HepG2 (cell line): Measurements from ENCODE around the gene TNNT3. TPM values are rescaled to one million over a fixed set of nuclear protein-coding genes. Genes with fewer than 3 reads are reported as not detected.

Experiments
- ATAC-seq: fragments of 200-7000 bp; cut with Tn5 transposase; 3 replicates; pipeline ENCODE4 v1.9.1; 2020; ENCODE audit warnings: mild to moderate bottlenecking, moderate library complexity
- BruUV-seq: library from RNA; stranded (reverse); fragments of 400-500 nt; replicated peaks from 2 replicates; lab custom pipeline; 2021; lab: Mats Ljungman, UMichigan
- CTCF ChIA-PET: fragments of 300-600 bp; formaldehyde crosslinking; extraction: SDS; loops from one replicate; lab custom pipeline; 2021; ENCODE audit warnings: low total read pairs, inconsistent platforms, low intra/inter-chr PET ratio; lab: Yijun Ruan, JAX
- POLR2A ChIA-PET: fragments of 350-600 bp; sonication (Branson Sonifier 250); formaldehyde crosslinking; loops from one replicate; lab custom pipeline; 2020; ENCODE audit warnings: antibody characterized with exemption, inconsistent platforms; lab: Yijun Ruan, JAX
- DNase-seq: peaks from one replicate; pipeline ENCODE4 v3.0.0-alpha.2; 2015; ENCODE audit warnings: low spot score
- FAIRE-seq: peaks from 3 replicates; lab custom pipeline; 2011; peaks lifted over from hg19 to GRCh38; lab: Jason Lieb, UNC
- H2AFZ ChIP-seq: one replicate; pipeline ENCODE4 v1.6.1; 2011; ENCODE audit warnings: low read length, inconsistent platforms
- H3K27ac ChIP-seq: fragments of 300-600 bp; 3 replicates; pipeline ENCODE4 v1.8.0; 2011; ENCODE audit warnings: mixed run types, mild to moderate bottlenecking, mixed read lengths, low read length, inconsistent platforms; ENCODE audit not compliant: insufficient read depth; ENCODE audit errors: extremely low read length
- H3K27me3 ChIP-seq, 2 experiments: fragments of 200-600 bp in 1 of 2; 2 replicates in 1 of 2; 3 replicates in 1 of 2; pipeline versions ENCODE4 v1.6.0 to v1.8.0; 2011; ENCODE audit warnings: low read length in 2 of 2, mild to moderate bottlenecking in 2 of 2, moderate library complexity in 2 of 2, inconsistent platforms in 1 of 2; ENCODE audit not compliant: insufficient read depth in 2 of 2, control insufficient read depth in 1 of 2
- H3K36me3 ChIP-seq, 2 experiments: fragments of 200-600 bp in 1 of 2; replicated peaks in 1 of 2; 2 replicates in 1 of 2; 3 replicates in 1 of 2; pipeline versions ENCODE4 v1.5.1 to v1.8.0; 2011; ENCODE audit warnings: low read length in 2 of 2, inconsistent platforms in 1 of 2; ENCODE audit not compliant: insufficient read depth in 2 of 2, control insufficient read depth in 1 of 2
- H3K4me1 ChIP-seq: 2 replicates; pipeline ENCODE4 v1.5.1; 2012; ENCODE audit warnings: low read length, inconsistent platforms; ENCODE audit not compliant: insufficient read depth
- H3K4me2 ChIP-seq: 2 replicates; pipeline ENCODE4 v1.6.0; 2011; ENCODE audit warnings: low read depth, low read length, inconsistent platforms
- H3K4me3 ChIP-seq, 3 experiments: fragments of 200-600 bp in 1 of 3; sonication (generic), shearing (Covaris generic) in 1 of 3; replicated peaks in 1 of 3; 2 replicates each; pipeline ENCODE4 v1.5.1; 2011 to 2016; ENCODE audit warnings: low read length in 3 of 3, inconsistent platforms in 2 of 3, low read depth in 2 of 3, mild to moderate bottlenecking in 2 of 3, control low read depth in 1 of 3, mixed read lengths in 1 of 3; ENCODE audit not compliant: insufficient read depth in 1 of 3
- H3K79me2 ChIP-seq: one replicate; pipeline ENCODE4 v1.6.1; 2011; ENCODE audit warnings: low read length, inconsistent platforms; ENCODE audit not compliant: insufficient read depth
- H3K9ac ChIP-seq: 2 replicates; pipeline ENCODE4 v1.6.0; 2011; ENCODE audit warnings: mild to moderate bottlenecking, low read depth, low read length, inconsistent platforms; ENCODE audit not compliant: insufficient read depth
- H3K9me3 ChIP-seq: 2 replicates; pipeline ENCODE4 v1.5.1; 2012; ENCODE audit warnings: mild to moderate bottlenecking, low read length
- H4K20me1 ChIP-seq: 2 replicates; pipeline ENCODE4 v1.6.0; 2011; ENCODE audit warnings: inconsistent platforms, mild to moderate bottlenecking, low read length, moderate library complexity; ENCODE audit not compliant: insufficient read depth
- BRCA1 ChIP-seq: sonication (generic); formaldehyde crosslinking; IDR thresholded peaks from 2 replicates; pipeline ENCODE4 v1.4.0; 2020; ENCODE audit warnings: missing genetic modification reagents
- DMAP1 ChIP-seq: IDR thresholded peaks from 2 replicates; pipeline ENCODE4 v1.6.1; 2016
- NR2F1 ChIP-seq, 2 experiments: fragments of 450-650 bp in 1 of 2; formaldehyde crosslinking in 1 of 2; IDR thresholded peaks; 2 replicates each; pipeline versions ENCODE4 v1.5.0 to v1.6.1; 2016 to 2020; ENCODE audit warnings: mild to moderate bottlenecking in 1 of 2, missing compliant biosample characterization in 1 of 2, missing genetic modification reagents in 1 of 2, moderate library complexity in 1 of 2
- PCBP2 ChIP-seq: fragments of 200-400 bp; formaldehyde crosslinking; optimal IDR thresholded peaks from 2 replicates; pipeline ENCODE3; 2018; ENCODE audit warnings: low read length, low read depth; ENCODE audit not compliant: poor library complexity, severe bottlenecking
- TCF12 ChIP-seq, 2 experiments: fragments of 450-650 bp in 1 of 2; sonication (generic) in 1 of 2; formaldehyde crosslinking in 1 of 2; IDR thresholded peaks; 2 replicates each; pipeline versions ENCODE4 v1.6.1 to v1.8.0; 2017 to 2022; ENCODE audit warnings: antibody characterized with exemption in 1 of 2, mild to moderate bottlenecking in 1 of 2, missing genetic modification reagents in 1 of 2, moderate library complexity in 1 of 2
- ZNF605 ChIP-seq: sonication (generic); formaldehyde crosslinking; IDR thresholded peaks from 2 replicates; pipeline ENCODE4 v1.8.0; 2022; ENCODE audit warnings: mild to moderate bottlenecking, missing genetic modification reagents
- ZSCAN22 ChIP-seq: sonication (generic); formaldehyde crosslinking; IDR thresholded peaks from 2 replicates; pipeline ENCODE4 v1.4.0; 2020; ENCODE audit warnings: mild to moderate bottlenecking, missing genetic modification reagents
- WGBS: methylation state at CpG from one replicate; pipeline ENCODE4 v1.1.6; 2017; ENCODE audit warnings: low lambda C conversion rate; 5-methylcytosine and 5-hydroxymethylcytosine counted together
- in situ Hi-C: cut with HindIII; loops from 2 replicates; pipeline ENCODE4 v1.10.0; 2017; ENCODE audit warnings: low pct_unique_long_range_greater_than_20kb; ENCODE audit not compliant: extremely low pct_ligation_motif_present
- intact Hi-C: fragments of 100-400 bp; cut with micrococcal nuclease; formaldehyde crosslinking; loops from one replicate; pipeline ENCODE4 v1.10.0; 2022; ENCODE audit not compliant: unreplicated experiment
- polyA plus RNA-seq, 8 experiments: library from polyadenylated mRNA; depleted of rRNA in 3 of 8; stranded (reverse) in 7 of 8; unstranded in 1 of 8; fragments of >200 nt; fragmentation: Illumina TruSeq in 4 of 8; extraction: Trizol in 4 of 8; gene quantifications; 2 replicates each; pipeline versions ENCODE4 v1.2.1 to v1.2.3, GENCODE V29; 2011 to 2016; ENCODE audit warnings: low read depth in 4 of 8, missing spikeins in 1 of 8, mixed read lengths in 1 of 8; ENCODE audit not compliant: insufficient read depth in 1 of 8
- total RNA-seq, 5 experiments: library from RNA; depleted of rRNA; stranded (reverse); fragments of >200 nt; fragmentation: Illumina TruSeq; extraction: Trizol; gene quantifications; 2 replicates each; pipeline ENCODE4 v1.2.3, GENCODE V29; 2016; ENCODE audit warnings: low read depth in 1 of 5
- TF ChIP-seq, protein P1 (sequence below): IDR thresholded peaks from 2 replicates; pipeline ENCODE4 v1.6.1; 2018; ENCODE audit warnings: missing genetic modification reagents, mild to moderate bottlenecking, missing compliant biosample characterization

TNNT3 gene
- total and polyA plus RNA-seq, 2 of the 13 experiments (the other 11 are each of a cell fraction or from before 2014, with no cell fraction given), result not detected

DNA sequence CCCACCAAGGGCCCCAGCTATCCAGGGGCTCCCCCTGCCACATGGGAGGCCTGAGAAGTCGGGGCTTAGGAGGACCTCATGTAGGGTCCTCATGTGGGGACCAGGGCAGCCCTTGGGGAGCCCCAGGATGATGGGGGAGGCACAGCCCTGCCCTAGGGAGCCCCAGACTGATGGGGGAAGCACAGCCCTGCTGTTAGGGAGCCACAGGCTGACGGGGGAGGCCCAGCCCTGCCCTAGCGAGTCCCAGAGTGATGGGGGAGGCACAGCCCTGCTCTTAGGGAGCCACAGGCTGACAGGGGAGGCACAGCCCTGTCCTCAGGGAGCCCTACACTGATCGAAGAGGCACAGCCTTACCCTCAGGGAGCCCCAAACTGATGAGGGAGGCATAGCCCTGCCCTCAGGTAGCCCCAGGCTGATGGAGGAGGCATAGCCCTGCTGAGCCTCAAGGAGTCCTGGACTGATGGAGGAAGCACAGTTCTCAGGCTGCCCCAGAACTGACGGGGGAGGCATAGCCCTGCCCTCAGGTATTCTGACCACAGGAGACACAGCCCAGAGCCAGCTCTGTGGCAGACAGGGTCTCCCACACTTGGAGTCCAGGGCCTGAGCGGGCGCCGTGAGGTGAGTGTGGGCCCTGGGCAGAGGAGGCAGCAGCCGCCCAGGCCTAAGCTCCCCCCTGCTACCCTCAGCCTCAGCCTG, 38.6 kb upstream of the TNNT3 start:
- Histone ChIP-seq H3K4me1 (peaks cover 32% of the 10 kb centered on the region), H3K4me3 (no peak overlapping the region), H3K9me3 (no peaks in the 10 kb centered on the region), H3K79me2 (no peaks in the 10 kb centered on the region), H3K9ac (no peak overlapping the region), H3K4me2 (no peak overlapping the region; the same call in 1 of the 2 replicates), H4K20me1 (no peaks in the 10 kb centered on the region), H3K27ac (no peak overlapping the region), H2AFZ (no peak overlapping the region), H3K27me3 (peaks cover 6 to 55% of the 10 kb centered on the region in 2 experiments; a peak in 4 of 5 replicates), H3K36me3 (no peaks in the 10 kb centered on the region)
- intact Hi-C loops (loop anchor here (5.0 kb wide), 1 partner anchor 471 kb away; no protein-coding TSS in a partner anchor), in situ Hi-C loops (loop anchor here (5.0 kb wide), 1 partner anchor 271 kb away; no protein-coding TSS in a partner anchor)
- WGBS, result no CpG with 5 or more reads among the region's 9 CpGs
- DNase-seq (no peak), ATAC-seq (no peak), FAIRE-seq (no peak)
- BruUV-seq, result no TSS peak
- TF ChIP-seq, protein P1, sequence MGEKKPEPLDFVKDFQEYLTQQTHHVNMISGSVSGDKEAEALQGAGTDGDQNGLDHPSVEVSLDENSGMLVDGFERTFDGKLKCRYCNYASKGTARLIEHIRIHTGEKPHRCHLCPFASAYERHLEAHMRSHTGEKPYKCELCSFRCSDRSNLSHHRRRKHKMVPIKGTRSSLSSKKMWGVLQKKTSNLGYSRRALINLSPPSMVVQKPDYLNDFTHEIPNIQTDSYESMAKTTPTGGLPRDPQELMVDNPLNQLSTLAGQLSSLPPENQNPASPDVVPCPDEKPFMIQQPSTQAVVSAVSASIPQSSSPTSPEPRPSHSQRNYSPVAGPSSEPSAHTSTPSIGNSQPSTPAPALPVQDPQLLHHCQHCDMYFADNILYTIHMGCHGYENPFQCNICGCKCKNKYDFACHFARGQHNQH (CRISPR knock-in tag), result no peak
- no peak for TF ChIP-seq PCBP2
- TF ChIP-seq NR2F1 (CRISPR knock-in tag; IDR thresholded peaks at IDR 0.05), result no peak
- TF ChIP-seq ZSCAN22, result peak; percentile 94
- no peak for TF ChIP-seq BRCA1 (CRISPR knock-in tag)
- TF ChIP-seq TCF12 (IDR thresholded peaks at IDR 0.05), result no peak
- TF ChIP-seq TCF12 (CRISPR knock-in tag; IDR thresholded peaks at IDR 0.05), result no peak
- TF ChIP-seq DMAP1, result no peak
- no peak for TF ChIP-seq ZNF605 (CRISPR knock-in tag)
- CTCF ChIA-PET, result interaction anchor here (7.1 kb wide), 1 partner anchor 270 kb away, joined by 108 read pairs; no protein-coding TSS in a partner anchor
- POLR2A ChIA-PET, result no interaction called here
